Measurements from ENCODE around the gene ALDH1L1.
A peak's percentile ranks its signal among the peaks of the same experiment; 100 is the strongest.
"Not testable (repeated sequence)": the region's sequence is repeated elsewhere in the genome, so short reads cannot be mapped to it uniquely, and the experiment has no call there.

ALDH1L1 gene

DNA sequence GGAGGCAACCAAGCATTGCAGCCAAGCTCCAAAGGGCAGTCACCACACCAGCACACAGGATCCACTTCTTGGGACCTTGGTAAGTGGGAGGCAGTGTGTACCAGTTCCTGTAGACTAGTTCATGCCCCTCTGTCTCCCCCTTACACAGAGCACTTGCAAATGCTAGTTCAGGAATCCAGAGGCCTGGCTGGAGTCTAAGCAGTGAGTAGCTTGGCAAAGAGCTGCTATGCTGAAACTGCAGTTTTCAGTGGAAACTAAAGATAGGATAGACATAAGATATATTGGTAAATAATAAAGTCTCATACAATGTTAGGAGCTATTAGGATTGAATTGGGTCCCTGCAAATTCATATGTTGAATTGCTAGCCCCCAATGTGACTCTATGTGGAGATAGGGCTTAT, 82.6 kb downstream of the ALDH1L1 start:
- no peak for FAIRE-seq
- no peak for TF ChIP-seq POLR2A (IDR thresholded peaks at IDR 0.05; ENCODE audit: low read depth, low read length)
- no peak for TF ChIP-seq TAF1 (IDR thresholded peaks at IDR 0.05; ENCODE audit: borderline replicate concordance, low read depth, low read length)
- TF ChIP-seq POLR2AphosphoS5 (IDR thresholded peaks at IDR 0.05; ENCODE audit: low read depth, low read length): no peak
- DNase-seq (ENCODE audit: insufficient read length): no peak

DNA sequence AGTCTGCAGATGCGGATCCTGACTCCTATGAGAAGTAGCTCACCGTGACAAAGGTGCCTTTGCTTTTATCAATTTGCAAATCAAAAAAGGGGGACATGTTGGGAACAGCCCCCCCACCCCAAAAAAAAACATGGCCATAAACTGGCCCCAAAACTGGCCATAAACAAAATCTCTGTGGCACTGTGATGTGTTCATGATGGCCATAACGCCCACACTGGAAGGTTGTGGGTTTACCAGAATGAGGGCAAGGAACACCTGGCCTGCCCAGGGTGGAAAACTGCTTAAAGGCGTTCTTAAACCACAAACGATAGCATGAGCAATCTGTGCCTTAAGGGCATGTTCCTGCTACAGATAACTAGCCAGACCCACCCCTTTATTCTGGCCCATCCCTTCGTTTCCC, 84.1 kb downstream of the ALDH1L1 start:
- DNase-seq (ENCODE audit: insufficient read length): not testable (repeated sequence)

DNA sequence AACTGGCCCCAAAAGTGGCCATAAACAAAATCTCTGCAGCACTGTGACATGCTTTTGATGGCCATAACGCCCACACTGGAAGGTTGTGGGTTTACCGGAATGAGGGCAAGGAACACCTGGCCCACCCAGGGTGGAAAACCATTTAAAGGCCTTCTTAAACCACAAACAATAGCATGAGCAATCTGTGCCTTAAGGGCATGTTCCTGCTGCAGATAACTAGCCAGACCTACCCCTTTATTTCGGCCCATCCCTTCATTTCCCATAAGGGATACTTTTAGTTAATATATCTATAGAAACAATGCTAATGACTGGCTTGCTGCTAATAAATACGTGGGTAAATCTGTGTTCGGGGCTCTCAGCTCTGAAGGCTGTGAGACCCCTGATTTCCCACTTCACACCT, 88.3 kb downstream of the ALDH1L1 start:
- not testable (repeated sequence) for DNase-seq (ENCODE audit: insufficient read length); FAIRE-seq

More for the DNA sequence above, 84.1 kb downstream of the ALDH1L1 start:
- FAIRE-seq: not testable (repeated sequence)

DNA sequence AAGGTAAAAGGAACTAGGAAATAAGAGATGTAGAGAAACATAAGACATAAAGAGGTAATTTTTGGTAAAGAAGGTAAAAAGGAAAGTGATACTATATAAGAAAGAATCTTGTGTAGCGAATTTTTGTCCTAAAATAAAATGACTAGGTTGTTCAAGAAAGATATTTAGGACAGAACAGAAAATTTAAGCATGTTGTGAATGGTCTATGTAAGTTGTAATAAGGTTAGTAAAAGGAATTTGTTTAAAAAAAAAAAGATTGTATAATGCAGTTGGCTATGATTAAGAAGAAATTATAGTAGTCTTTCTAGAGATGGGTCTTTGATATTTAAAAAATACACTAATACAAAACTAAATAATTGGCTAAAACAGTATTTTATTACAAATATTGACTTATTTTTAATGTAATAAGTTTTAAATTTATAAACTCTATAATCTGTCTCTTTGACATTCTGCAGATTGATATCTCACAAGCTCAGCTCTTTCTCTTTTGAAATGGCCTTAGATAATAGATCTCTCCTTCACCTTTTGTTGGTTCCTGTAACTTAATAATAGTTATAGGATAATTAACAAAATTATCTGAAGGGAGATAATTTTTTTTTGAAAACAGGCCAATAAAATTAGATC, 92.7 kb downstream of the ALDH1L1 start:
- TF ChIP-seq POLR2AphosphoS5 (IDR thresholded peaks at IDR 0.05; ENCODE audit: low read depth, low read length): no peak
- DNase-seq (ENCODE audit: insufficient read length) (no peak), FAIRE-seq (no peak)

DNA sequence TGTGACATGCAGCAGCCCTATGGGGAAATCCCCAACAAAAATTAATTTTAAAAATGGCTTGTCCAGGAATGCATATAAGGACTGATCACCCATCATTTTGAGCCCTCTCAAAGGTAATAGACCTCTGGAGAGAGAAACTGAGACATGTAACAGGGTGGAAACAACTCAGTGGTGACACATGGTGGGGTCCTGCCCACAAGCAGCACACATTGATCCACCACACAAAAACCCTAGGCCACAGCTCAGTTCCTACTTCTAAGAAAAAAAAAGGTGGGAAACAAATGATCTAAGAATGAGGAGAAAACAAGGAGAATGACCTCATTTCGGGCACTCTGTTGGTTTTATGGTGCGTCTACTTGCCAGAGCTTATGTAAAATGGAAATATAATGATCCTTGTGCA, 94.5 kb downstream of the ALDH1L1 start:
- no peak for TF ChIP-seq POLR2AphosphoS5 (IDR thresholded peaks at IDR 0.05; ENCODE audit: low read depth, low read length)
- no peak for TF ChIP-seq TAF1 (IDR thresholded peaks at IDR 0.05; ENCODE audit: borderline replicate concordance, low read depth, low read length)
- no peak for TF ChIP-seq POLR2A (IDR thresholded peaks at IDR 0.05; ENCODE audit: low read depth, low read length)
- no peak for FAIRE-seq

DNA sequence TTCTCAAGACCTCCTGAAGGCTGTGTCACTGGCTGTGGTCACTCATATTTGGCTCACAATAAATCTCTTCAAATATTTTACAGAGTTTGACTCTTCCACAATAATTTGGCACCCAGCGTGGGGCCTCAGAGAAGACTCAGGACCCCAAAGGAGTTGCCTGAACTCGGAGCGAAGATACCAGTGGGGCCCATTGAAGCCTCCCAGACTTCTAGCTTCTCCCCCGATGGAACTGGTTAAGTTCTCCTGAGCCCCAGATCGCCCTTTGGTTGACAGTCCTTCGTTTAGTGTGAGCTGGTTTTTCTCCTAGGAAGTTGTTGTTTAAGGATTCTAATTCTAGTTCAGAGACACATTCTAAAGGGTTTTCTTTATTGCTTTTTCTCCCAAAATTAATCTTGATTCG, 95.1 kb downstream of the ALDH1L1 start:
- FAIRE-seq (no peak), DNase-seq (ENCODE audit: insufficient read length) (no peak)
- TF ChIP-seq POLR2AphosphoS5 (IDR thresholded peaks at IDR 0.05; ENCODE audit: low read depth, low read length) (no peak), TAF1 (IDR thresholded peaks at IDR 0.05; ENCODE audit: borderline replicate concordance, low read depth, low read length) (no peak), POLR2A (IDR thresholded peaks at IDR 0.05; ENCODE audit: low read depth, low read length) (no peak)

More for the DNA sequence above, 94.5 kb downstream of the ALDH1L1 start:
- no peak for DNase-seq (ENCODE audit: insufficient read length)

DNA sequence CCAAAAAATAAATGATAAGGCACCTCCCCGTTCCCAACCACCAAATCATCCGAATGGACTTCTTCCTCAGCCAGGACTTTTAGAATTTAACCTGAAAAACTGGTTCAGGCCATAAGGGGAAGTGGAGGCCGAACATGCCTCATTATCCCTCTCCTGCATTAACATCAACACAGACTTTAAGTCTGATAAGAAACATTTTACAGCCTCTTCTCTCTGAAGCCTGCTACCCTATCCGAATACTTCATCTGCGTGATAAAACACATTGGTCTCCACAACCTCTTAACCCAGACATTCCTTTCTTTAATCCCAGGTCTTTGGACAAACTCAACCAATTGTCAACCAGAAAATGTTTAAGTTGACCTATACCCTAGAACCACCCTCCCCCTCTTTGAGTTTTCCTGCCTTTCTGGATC, 95.6 kb downstream of the ALDH1L1 start:
- FAIRE-seq (no peak), DNase-seq (ENCODE audit: insufficient read length) (no peak)
- no peak for TF ChIP-seq POLR2AphosphoS5 (IDR thresholded peaks at IDR 0.05; ENCODE audit: low read depth, low read length)
- no peak for TF ChIP-seq POLR2A (IDR thresholded peaks at IDR 0.05; ENCODE audit: low read depth, low read length)
- no peak for TF ChIP-seq TAF1 (IDR thresholded peaks at IDR 0.05; ENCODE audit: borderline replicate concordance, low read depth, low read length)

DNA sequence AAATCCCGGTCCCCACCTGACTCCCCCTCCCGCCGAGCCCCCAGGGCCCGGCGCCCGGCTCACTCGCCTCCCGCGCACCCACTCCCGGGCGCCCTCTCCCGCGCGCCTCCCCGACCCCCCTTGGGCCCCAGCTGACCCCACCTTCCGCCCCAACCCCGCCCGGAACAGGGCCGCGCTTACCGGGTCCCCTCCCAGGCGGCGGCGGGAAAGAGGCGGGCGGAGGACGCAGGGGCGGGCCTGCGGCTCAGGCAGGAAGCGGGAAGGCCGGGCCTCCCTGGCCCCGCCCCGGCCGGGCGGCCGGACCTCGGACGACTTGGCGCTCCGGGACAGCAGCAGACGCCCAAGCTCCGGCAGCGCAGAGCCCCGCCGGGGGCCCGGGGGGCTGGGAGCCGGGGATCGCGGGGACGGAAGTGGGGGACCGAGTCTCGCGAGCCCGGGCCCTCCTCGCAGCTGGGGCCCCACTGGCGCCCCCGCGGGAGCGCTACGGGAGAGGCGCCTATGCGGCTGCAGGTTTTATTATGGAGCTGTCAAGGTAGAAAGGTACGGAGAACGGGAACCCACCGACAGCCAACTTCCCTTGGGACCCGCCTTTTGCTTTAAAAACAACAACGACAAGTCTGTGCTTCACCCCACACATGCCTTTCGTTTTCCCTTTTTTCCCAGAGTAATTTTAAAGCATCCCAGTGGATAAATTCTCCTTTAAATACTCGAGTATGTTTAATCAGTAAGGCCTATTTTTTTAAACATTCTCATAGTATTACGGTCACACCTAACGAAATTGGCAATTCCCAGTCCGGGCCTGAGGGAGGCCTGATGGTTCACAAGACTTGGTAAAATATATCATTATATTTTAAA, 96.2 kb downstream of the ALDH1L1 start, which contains the start of gene SLC41A3:
Gene SLC41A3, minus strand, starts transcription at position 212 of the 855 bp plus-strand sequence. CDS start 15,905 bp downstream, outside the sequence.
- DNase-seq (ENCODE audit: insufficient read length): peak; percentile 85

DNA sequence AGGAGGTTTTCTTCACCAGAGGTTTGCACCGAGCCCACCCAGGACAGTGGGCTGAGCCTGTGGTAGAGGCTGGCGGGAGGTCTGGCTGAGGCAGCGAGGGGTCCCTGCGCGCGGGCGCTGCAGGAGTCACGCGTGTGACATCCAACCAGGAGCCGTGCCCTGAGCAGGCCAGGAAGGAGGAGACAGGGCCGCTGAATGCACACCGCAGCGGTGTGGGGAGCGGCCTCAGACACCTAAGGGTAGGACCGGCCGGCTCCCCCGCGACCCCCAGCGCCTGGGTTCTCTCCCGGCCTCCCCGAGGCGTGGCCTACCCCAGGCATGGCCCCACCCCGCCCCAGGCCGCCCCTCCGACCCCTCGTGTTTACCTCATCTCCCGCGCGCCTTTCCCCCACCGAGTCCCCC, 96.9 kb downstream of the ALDH1L1 start:
- TF ChIP-seq TAF1 (IDR thresholded peaks at IDR 0.05; ENCODE audit: borderline replicate concordance, low read depth, low read length) (no peak), POLR2A (IDR thresholded peaks at IDR 0.05; ENCODE audit: low read depth, low read length) (no peak; the same call in 1 of the 2 replicates), POLR2AphosphoS5 (IDR thresholded peaks at IDR 0.05; ENCODE audit: low read depth, low read length) (no peak)
- peak; percentile 64 for DNase-seq (ENCODE audit: insufficient read length)

More for the DNA sequence above, 96.2 kb downstream of the ALDH1L1 start, which contains the start of gene SLC41A3:
- peak; percentile 93 for FAIRE-seq
- TF ChIP-seq POLR2AphosphoS5 (IDR thresholded peaks at IDR 0.05; ENCODE audit: low read depth, low read length): no peak
- TF ChIP-seq TAF1 (IDR thresholded peaks at IDR 0.05; ENCODE audit: borderline replicate concordance, low read depth, low read length): no peak
- no peak for TF ChIP-seq POLR2A (IDR thresholded peaks at IDR 0.05; ENCODE audit: low read depth, low read length)

DNA sequence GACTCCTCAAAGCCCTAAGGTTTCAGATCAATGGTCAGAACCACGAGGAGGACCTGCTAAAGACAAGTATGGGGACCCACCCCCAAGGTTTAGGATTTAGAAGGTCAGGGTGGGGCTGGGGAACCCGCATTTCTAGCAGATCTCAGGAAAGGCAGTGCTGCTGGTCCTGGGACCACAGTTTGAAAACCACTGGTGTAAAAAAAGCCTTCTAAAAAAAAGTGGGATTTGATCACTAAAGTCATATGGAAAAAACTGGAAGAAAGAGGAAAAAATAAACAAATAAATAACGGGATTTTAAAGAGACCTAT, 97.3 kb downstream of the ALDH1L1 start:
- no peak for FAIRE-seq
- no peak for TF ChIP-seq POLR2AphosphoS5 (IDR thresholded peaks at IDR 0.05; ENCODE audit: low read depth, low read length)
- no peak for TF ChIP-seq TAF1 (IDR thresholded peaks at IDR 0.05; ENCODE audit: borderline replicate concordance, low read depth, low read length)
- TF ChIP-seq POLR2A (IDR thresholded peaks at IDR 0.05; ENCODE audit: low read depth, low read length): no peak
- DNase-seq (ENCODE audit: insufficient read length): no peak

More for the DNA sequence above, 96.9 kb downstream of the ALDH1L1 start:
- no peak for FAIRE-seq

DNA sequence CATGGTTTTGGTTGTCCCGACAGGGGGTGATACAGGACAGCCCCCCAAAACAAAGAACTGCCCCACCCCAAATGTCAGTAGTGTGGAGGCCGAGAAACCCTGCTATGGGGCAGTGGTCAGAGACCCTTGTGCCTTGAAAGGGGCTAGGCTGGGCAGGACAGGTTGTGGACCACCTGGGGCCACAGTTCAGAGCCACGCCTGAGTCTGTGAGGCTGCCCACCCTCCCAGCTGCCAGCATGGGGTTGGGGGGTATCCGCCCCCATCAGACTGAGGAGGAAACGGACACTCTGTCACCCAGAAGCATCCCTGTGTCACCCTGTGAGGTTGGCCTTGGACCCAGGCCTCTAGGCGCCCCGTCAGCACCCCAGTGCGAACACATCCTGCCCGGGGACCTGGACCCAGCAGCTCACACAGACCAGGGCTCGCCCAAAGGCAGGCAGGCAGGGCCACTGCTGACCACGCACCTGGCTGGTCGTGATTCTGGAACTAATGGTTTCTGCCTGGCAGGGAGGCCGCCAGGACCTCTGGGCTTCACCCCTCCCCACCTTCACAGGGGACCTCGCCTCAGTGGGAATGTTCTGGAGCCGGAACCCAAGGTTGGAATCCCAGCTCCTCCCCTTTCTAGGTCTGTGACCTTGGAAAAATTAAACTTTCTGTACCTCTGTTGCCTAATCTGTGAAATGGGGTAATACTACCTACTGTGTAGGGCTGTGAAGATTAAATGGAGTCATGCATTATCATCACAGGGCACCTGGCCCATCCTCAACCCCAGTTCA, 97.8 kb downstream of the ALDH1L1 start:
- FAIRE-seq: no peak

More for the DNA sequence above, 97.8 kb downstream of the ALDH1L1 start:
- no peak for TF ChIP-seq POLR2AphosphoS5 (IDR thresholded peaks at IDR 0.05; ENCODE audit: low read depth, low read length)
- no peak for TF ChIP-seq POLR2A (IDR thresholded peaks at IDR 0.05; ENCODE audit: low read depth, low read length)
- no peak for TF ChIP-seq TAF1 (IDR thresholded peaks at IDR 0.05; ENCODE audit: borderline replicate concordance, low read depth, low read length)
- DNase-seq (ENCODE audit: insufficient read length): no peak
